ENCODE measurements around the gene CD74. TPM values are rescaled to one million over a fixed set of nuclear protein-coding genes. Genes with fewer than 3 reads are reported as not detected.

Gene CD74
- total RNA-seq, 6 experiments from 2014 or later: 0.37 TPM; not detected in 5

DNA sequence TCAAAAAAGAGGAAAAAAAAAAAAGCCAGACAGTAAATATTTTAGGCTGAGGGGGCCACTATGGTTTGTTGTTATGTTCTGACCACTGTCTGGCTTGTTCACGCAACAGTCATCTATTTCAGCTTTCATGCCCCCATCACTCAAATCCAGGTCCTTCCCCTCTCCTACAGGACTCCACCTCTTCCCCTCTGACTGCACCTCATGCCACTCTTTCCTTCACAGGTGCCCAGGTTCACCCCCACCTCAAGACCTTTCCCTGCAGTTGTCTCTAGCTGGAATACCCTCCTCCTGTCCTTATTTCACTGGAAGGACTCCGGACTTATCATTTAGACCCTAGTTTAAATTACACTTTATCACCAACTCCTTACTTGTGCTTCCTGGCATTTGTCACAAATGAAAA, 33.4 kb upstream of the CD74 start:
- no peaks in the 10 kb centered on the region for H3K9me3 Mint-ChIP-seq
- H3K27me3 Mint-ChIP-seq (ENCODE audit: insufficient read depth): peaks cover 9% of the 10 kb centered on the region
- peaks cover 57% of the 10 kb centered on the region for H3K36me3 Mint-ChIP-seq (ENCODE audit: low read depth)
- no peak for DNase-seq
- H3K4me3 Mint-ChIP-seq: peak overlapping the region; percentile 13
- peaks cover 44% of the 10 kb centered on the region for H3K4me1 Mint-ChIP-seq (ENCODE audit: low read depth)
- TF ChIP-seq, protein P1, sequence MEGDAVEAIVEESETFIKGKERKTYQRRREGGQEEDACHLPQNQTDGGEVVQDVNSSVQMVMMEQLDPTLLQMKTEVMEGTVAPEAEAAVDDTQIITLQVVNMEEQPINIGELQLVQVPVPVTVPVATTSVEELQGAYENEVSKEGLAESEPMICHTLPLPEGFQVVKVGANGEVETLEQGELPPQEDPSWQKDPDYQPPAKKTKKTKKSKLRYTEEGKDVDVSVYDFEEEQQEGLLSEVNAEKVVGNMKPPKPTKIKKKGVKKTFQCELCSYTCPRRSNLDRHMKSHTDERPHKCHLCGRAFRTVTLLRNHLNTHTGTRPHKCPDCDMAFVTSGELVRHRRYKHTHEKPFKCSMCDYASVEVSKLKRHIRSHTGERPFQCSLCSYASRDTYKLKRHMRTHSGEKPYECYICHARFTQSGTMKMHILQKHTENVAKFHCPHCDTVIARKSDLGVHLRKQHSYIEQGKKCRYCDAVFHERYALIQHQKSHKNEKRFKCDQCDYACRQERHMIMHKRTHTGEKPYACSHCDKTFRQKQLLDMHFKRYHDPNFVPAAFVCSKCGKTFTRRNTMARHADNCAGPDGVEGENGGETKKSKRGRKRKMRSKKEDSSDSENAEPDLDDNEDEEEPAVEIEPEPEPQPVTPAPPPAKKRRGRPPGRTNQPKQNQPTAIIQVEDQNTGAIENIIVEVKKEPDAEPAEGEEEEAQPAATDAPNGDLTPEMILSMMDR (IDR thresholded peaks at IDR 0.05): no peak
- H3K27ac Mint-ChIP-seq: peak overlapping the region; percentile 61

DNA sequence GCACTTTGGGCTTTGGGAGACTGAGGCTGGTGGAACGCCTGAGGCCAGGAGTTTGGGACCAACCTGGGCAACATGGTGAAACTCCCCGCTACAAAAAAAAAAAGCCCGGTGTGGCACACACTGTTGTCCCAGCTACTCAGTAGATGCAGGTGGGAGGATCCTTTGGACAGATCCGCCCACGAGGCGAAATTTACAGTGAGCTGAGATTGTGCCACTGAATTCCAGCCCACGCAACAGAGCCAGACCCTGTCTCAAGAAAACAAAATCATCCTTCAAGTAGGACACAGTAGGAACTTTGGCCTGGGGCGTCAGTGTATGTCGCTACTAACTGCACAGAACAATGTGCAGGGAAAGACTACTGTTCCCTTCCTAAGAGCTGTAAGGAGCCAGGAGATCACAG, 32.1 kb upstream of the CD74 start:
- Mint-ChIP-seq H3K27me3 (ENCODE audit: insufficient read depth) (peaks cover 9% of the 10 kb centered on the region), H3K4me1 (ENCODE audit: low read depth) (peaks cover 44% of the 10 kb centered on the region), H3K9me3 (no peaks in the 10 kb centered on the region), H3K27ac (peak overlapping the region; percentile 42; the same call in 1 of the 2 replicates), H3K4me3 (no peak overlapping the region), H3K36me3 (ENCODE audit: low read depth) (peaks cover 52% of the 10 kb centered on the region)
- TF ChIP-seq, protein P1 (IDR thresholded peaks at IDR 0.05): no peak
- no peak for DNase-seq

DNA sequence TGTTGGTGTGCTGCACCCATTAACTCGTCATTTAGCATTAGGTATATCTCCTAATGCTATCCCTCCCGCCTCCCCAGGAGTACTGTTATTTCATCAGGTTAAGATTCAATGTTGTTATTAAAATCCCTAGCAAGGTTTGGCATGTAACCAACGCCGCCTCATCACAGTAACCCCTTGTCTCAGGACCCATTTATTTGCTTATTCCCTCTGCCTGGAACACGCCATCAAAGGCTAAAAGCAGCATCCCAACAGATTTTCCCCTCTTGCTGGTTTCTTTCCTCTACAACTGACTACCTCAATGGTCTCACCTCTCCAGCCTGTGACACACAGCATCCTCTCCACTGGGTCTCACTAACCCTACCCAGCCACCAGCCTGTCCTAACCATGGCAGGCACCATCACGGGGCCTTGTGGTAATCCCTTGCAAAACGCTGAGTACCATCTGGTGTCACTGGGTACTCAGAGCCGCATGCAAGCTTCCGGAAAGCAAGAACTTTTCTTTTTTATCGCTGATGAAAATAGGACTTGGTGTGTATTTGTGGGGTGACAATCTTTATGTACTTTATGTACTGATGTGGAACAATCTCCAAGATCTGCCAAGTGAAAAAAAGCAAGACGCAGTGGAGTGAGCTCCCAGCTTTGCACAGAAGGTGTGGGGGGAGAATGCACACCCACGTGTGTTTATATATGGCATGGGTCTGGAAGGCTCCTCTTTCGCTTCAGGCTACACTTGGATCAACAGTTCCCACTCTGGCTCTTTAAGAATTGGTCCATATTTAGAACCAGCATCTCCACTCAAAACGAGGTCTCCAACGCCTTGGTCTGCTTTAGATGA, 30.7 kb upstream of the CD74 start:
- TF ChIP-seq, protein P1 (IDR thresholded peaks at IDR 0.05): no peak
- Mint-ChIP-seq H3K36me3 (ENCODE audit: low read depth) (peaks cover 43% of the 10 kb centered on the region), H3K27me3 (ENCODE audit: insufficient read depth) (peaks cover 5% of the 10 kb centered on the region), H3K4me1 (ENCODE audit: low read depth) (peaks cover 41% of the 10 kb centered on the region), H3K27ac (no peak overlapping the region; the same call in none of the 2 replicates), H3K9me3 (no peaks in the 10 kb centered on the region), H3K4me3 (no peak overlapping the region)
- DNase-seq: no peak

DNA sequence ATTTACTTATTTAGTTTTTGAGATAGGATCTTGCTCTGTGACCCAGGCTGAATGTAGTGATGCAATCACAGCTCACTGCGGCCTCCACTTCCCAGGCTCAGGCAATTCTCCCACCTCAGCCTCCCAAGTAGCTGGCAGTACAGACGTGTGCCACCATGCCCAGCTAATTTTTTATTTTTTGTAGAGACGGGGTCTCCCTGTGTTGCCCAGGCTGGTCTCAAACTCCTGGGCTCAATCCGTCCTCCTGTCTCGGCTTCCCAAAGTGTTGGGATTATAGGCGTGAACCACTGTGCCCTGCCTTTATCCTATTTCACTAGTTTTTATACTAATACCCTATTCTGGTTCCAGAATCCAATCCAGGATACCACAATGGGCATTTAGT, 30.0 kb upstream of the CD74 start:
- peaks cover 34% of the 10 kb centered on the region for H3K4me1 Mint-ChIP-seq (ENCODE audit: low read depth)
- no peak for DNase-seq
- H3K36me3 Mint-ChIP-seq (ENCODE audit: low read depth): peaks cover 36% of the 10 kb centered on the region
- no peak overlapping the region for H3K4me3 Mint-ChIP-seq
- H3K27ac Mint-ChIP-seq: no peak overlapping the region; the same call in 1 of the 2 replicates
- TF ChIP-seq, protein P1 (IDR thresholded peaks at IDR 0.05): no peak
- peaks cover 5% of the 10 kb centered on the region for H3K27me3 Mint-ChIP-seq (ENCODE audit: insufficient read depth)
- H3K9me3 Mint-ChIP-seq: no peaks in the 10 kb centered on the region

DNA sequence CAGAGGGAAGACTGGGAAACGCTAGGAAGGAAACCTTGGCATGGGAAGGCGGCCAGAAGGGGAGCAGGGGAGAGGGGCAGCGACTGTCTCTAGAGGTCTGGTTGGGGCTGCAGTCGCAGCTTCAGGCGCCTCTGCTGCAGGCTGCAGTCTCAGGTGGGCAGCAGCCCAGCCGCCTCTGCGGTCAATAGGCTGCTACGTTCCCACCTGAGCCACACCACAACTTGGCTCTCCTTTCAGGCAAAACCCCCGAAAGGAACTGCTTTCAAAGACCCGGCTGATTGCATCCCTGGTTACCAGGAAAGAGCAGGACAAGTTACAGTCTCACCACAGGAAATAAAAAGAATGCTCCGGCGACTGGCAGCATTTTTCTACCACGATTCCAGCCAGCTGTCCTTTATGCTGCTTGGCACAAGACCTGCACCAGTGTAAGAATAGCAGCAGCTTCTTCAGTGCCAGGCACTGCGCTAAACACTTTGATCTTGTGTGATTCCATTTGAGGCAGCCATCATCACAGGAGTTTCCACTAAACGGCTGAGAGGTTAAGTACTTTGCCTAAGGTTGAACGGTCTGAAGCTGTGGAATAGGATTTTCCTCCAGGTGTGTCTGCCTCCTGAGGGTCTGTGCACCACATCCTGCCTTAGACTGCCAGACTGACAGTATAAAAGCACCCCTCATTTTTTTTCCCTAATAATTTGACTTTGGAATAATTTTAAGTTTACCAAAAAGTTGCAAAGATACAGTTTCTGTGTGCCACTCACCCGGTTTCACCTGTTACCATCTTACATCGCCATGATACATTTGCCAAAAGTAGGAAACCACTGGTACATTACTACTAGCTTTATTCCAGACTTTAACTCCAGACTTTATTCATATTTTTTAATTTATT, 29.3 kb upstream of the CD74 start:
- H3K4me1 Mint-ChIP-seq (ENCODE audit: low read depth): peaks cover 27% of the 10 kb centered on the region
- H3K27ac Mint-ChIP-seq: peak overlapping the region; percentile 5; the same call in 1 of the 2 replicates
- DNase-seq: no peak
- TF ChIP-seq, protein P1 (IDR thresholded peaks at IDR 0.05): no peak
- H3K4me3 Mint-ChIP-seq: no peak overlapping the region
- no peaks in the 10 kb centered on the region for H3K9me3 Mint-ChIP-seq
- peaks cover 5% of the 10 kb centered on the region for H3K27me3 Mint-ChIP-seq (ENCODE audit: insufficient read depth)
- peaks cover 30% of the 10 kb centered on the region for H3K36me3 Mint-ChIP-seq (ENCODE audit: low read depth)
